MM.1S (cell line): Measurements from ENCODE around the gene MFAP3.

ENCODE experiments used
- CTCF ChIP-seq: fragments of 300-600 bp; sonication (generic); IDR thresholded peaks from 2 replicates; pipeline ENCODE4 v1.5.1; 2016; ENCODE audit warnings: antibody characterized with exemption, low read length, mixed read lengths
- EZH2phosphoT487 ChIP-seq: fragments of 300-600 bp; sonication (generic); IDR thresholded peaks from 2 replicates; pipeline ENCODE4 v1.6.1; 2018; ENCODE audit warnings: antibody characterized with exemption, low read length

GRCh38 chr5:154005648-154006047, 33.1 kb upstream of the MFAP3 start:
- no peak for TF ChIP-seq CTCF
- no peak for TF ChIP-seq EZH2phosphoT487
